CD4-positive, alpha-beta T cell treated with Interleukin-12 subunit alpha and Interleukin-12 subunit beta, for 1 hour (primary cell): ENCODE data around the gene ULK4.

Experiments
- DNase-seq: peaks from one replicate; pipeline ENCODE4 v3.0.0-alpha.2; 2020

Gene ULK4

GRCh38 chr3:41207355-41207754, 754.5 kb downstream of the ULK4 start:
- DNase-seq = no peak

- no peak for DNase-seq
These were observed 756.3 kb downstream of the ULK4 start for GRCh38 chr3:41205591-41205990.

GRCh38 chr3:41204369-41204768, 757.5 kb downstream of the ULK4 start:
- DNase-seq = no peak

GRCh38 chr3:41202834-41203345, 759.0 kb downstream of the ULK4 start:
- DNase-seq = no peak

- DNase-seq = no peak
These were observed 759.6 kb downstream of the ULK4 start for GRCh38 chr3:41202075-41202833.

GRCh38 chr3:41200669-41201021, 761.3 kb downstream of the ULK4 start:
- DNase-seq = peak; percentile 30

- peak; percentile 48 for DNase-seq
These were observed 761.8 kb downstream of the ULK4 start for GRCh38 chr3:41199866-41200668.

GRCh38 chr3:41198950-41199865, 762.7 kb downstream of the ULK4 start, which contains the start of gene CTNNB1:
Gene CTNNB1, plus strand, starts transcription at chr3:41199505. Its CDS starts 24,564 bp downstream, at chr3:41224069.
- peak; percentile 94 for DNase-seq

GRCh38 chr3:41198526-41198925, 763.4 kb downstream of the ULK4 start:
- DNase-seq = no peak

GRCh38 chr3:41198046-41198445, 763.9 kb downstream of the ULK4 start:
- DNase-seq = no peak
